Liver (tissue), 9 donors: ENCODE measurements around the gene SERPINA5. TPM values are rescaled to one million over a fixed set of nuclear protein-coding genes. Genes with fewer than 3 reads are reported as not detected.
A peak's percentile ranks its signal among the peaks of the same experiment; 100 is the strongest.

Experiments used
- DNase-seq: peaks from one replicate; pipeline ENCODE4 v3.0.0-alpha.2; 2017; ENCODE audit warnings: low spot score
- H3K27ac ChIP-seq, 2 donors: one replicate each; pipeline ENCODE4 v1.7.0; 2013; ENCODE audit warnings: inconsistent platforms in 2 of 2, low read length in 2 of 2, control low read depth in 1 of 2, low read depth in 1 of 2, mild to moderate bottlenecking in 1 of 2
- H3K27me3 ChIP-seq, 4 donors: one replicate each; pipeline versions ENCODE4 v1.6.1 to v1.7.0; 2013; ENCODE audit warnings: low read length in 3 of 4, inconsistent platforms in 1 of 4, mild to moderate bottlenecking in 1 of 4, moderate library complexity in 1 of 4; ENCODE audit not compliant: control insufficient read depth in 4 of 4, insufficient read depth in 4 of 4
- H3K36me3 ChIP-seq, 4 donors: one replicate each; pipeline versions ENCODE4 v1.6.1 to v1.7.0; 2013; ENCODE audit warnings: low read length in 3 of 4, mild to moderate bottlenecking in 3 of 4, low read depth in 1 of 4, moderate library complexity in 1 of 4; ENCODE audit not compliant: control insufficient read depth in 4 of 4, insufficient read depth in 3 of 4
- H3K4me1 ChIP-seq, 4 donors: one replicate each; pipeline versions ENCODE4 v1.6.1 to v1.7.0; 2013; ENCODE audit warnings: low read length in 3 of 4, mild to moderate bottlenecking in 3 of 4, moderate library complexity in 1 of 4; ENCODE audit not compliant: control insufficient read depth in 4 of 4, insufficient read depth in 4 of 4
- H3K4me3 ChIP-seq, 3 donors: one replicate each; pipeline versions ENCODE4 v1.6.1 to v1.7.0; 2013; ENCODE audit warnings: low read length in 3 of 3, control low read depth in 1 of 3, low read depth in 1 of 3, mild to moderate bottlenecking in 1 of 3
- H3K9ac ChIP-seq, 2 donors: one replicate each; pipeline ENCODE4 v1.7.0; 2013; ENCODE audit warnings: low read length in 2 of 2, mild to moderate bottlenecking in 2 of 2, moderate library complexity in 2 of 2, control low read depth in 1 of 2, low read depth in 1 of 2
- H3K9me3 ChIP-seq, 4 donors: one replicate each; pipeline versions ENCODE4 v1.6.1 to v1.7.0; 2013; ENCODE audit warnings: low read length in 3 of 4; ENCODE audit not compliant: control insufficient read depth in 4 of 4
- ATF3 ChIP-seq: IDR thresholded peaks from 2 replicates; pipeline ENCODE4 v1.6.1; 2016; ENCODE audit warnings: antibody characterized with exemption
- EGR1 ChIP-seq, 2 donors: IDR thresholded peaks; 2 replicates each; pipeline ENCODE4 v1.6.1; 2016 to 2018; ENCODE audit warnings: antibody characterized with exemption in 2 of 2, low read depth in 2 of 2
- FOXA2 ChIP-seq: IDR thresholded peaks from 2 replicates; pipeline ENCODE4 v1.6.1; 2016; ENCODE audit warnings: antibody characterized with exemption
- GABPA ChIP-seq, 2 donors: IDR thresholded peaks in 1 of 2; conservative IDR thresholded peaks in 1 of 2; 2 replicates each; pipeline ENCODE4 v1.6.1; 2016; ENCODE audit warnings: antibody characterized with exemption in 2 of 2, mild to moderate bottlenecking in 1 of 2, moderate library complexity in 1 of 2
- HNF4A ChIP-seq, 2 donors: conservative IDR thresholded peaks; 2 replicates each; pipeline ENCODE4 v1.6.1; 2016; ENCODE audit warnings: antibody characterized with exemption in 2 of 2, mild to moderate bottlenecking in 2 of 2
- HNF4G ChIP-seq: IDR thresholded peaks from 2 replicates; pipeline ENCODE4 v1.6.1; 2016; ENCODE audit warnings: antibody characterized with exemption
- JUND ChIP-seq, 2 donors: IDR thresholded peaks; 2 replicates each; pipeline ENCODE4 v1.6.1; 2016; ENCODE audit warnings: antibody characterized with exemption in 2 of 2
- MAX ChIP-seq: IDR thresholded peaks from 2 replicates; pipeline ENCODE4 v1.6.1; 2016; ENCODE audit warnings: antibody characterized with exemption
- NR2F2 ChIP-seq: IDR thresholded peaks from 2 replicates; pipeline ENCODE4 v1.6.1; 2016; ENCODE audit warnings: antibody characterized with exemption
- RAD21 ChIP-seq, 2 donors: IDR thresholded peaks; 2 replicates each; pipeline ENCODE4 v1.6.1; 2016; ENCODE audit warnings: antibody characterized with exemption in 2 of 2, mild to moderate bottlenecking in 2 of 2
- REST ChIP-seq: IDR thresholded peaks from 2 replicates; pipeline ENCODE4 v1.6.1; 2016; ENCODE audit warnings: antibody characterized with exemption, mild to moderate bottlenecking
- RXRA ChIP-seq, 2 donors: IDR thresholded peaks; 2 replicates each; pipeline ENCODE4 v1.6.1; 2017 to 2018; ENCODE audit warnings: antibody characterized with exemption in 2 of 2, mild to moderate bottlenecking in 1 of 2
- SP1 ChIP-seq: IDR thresholded peaks from 2 replicates; pipeline ENCODE4 v1.6.1; 2018; ENCODE audit warnings: antibody characterized with exemption, mild to moderate bottlenecking
- TAF1 ChIP-seq: conservative IDR thresholded peaks from 2 replicates; pipeline ENCODE4 v1.6.1; 2016; ENCODE audit warnings: antibody characterized with exemption, mild to moderate bottlenecking
- YY1 ChIP-seq: IDR thresholded peaks from 2 replicates; pipeline ENCODE4 v1.6.1; 2016; ENCODE audit warnings: antibody characterized with exemption, mild to moderate bottlenecking
- WGBS: extraction: QIAGEN DNeasy Blood & Tissue Kit; methylation state at CpG from one replicate; pipeline ENCODE4 v1.1.7; 2013; 5-methylcytosine and 5-hydroxymethylcytosine counted together
- polyA plus RNA-seq, 2 donors: library from polyadenylated mRNA; stranded (reverse) in 1 of 2; unstranded in 1 of 2; fragments of 200-250 nt in 1 of 2; fragments of >200 nt in 1 of 2; fragmentation: Nextera tagmentation in 1 of 2; extraction: Ambion mirVana in 1 of 2; gene quantifications; one replicate each; pipeline versions ENCODE4 v1.2.1 to v1.2.3, GENCODE V29; 2013 to 2015
- total RNA-seq, 2 donors: library from RNA; depleted of rRNA; stranded (reverse); fragments of >200 nt; gene quantifications; one replicate each; pipeline ENCODE4 v1.2.3, GENCODE V29; 2014
- TF ChIP-seq, protein P1 (sequence below): fragments of 150-350 bp; IDR thresholded peaks from 2 replicates; pipeline ENCODE4 v1.5.1; 2017; ENCODE audit warnings: improper control_type of control experiment, low read depth, low read length; ENCODE audit not compliant: missing input control
- donor health status: healthy.
- donor health status: healthy.
- donor health status: healthy.
- donor health status: healthy.
- donor health status: healthy.

The SERPINA5 gene
- total and polyA plus RNA-seq, 4 donors: 37.0 to 250 (median 84.0) TPM

GRCh38 chr14:94536836-94537235 lies 44.4 kb upstream of the SERPINA5 start:
- no peak overlapping the region for H3K4me3 ChIP-seq
- peaks cover 0 to 6% (median 0%) of the 10 kb centered on the region in 4 donors for H3K4me1 ChIP-seq
- H3K27me3 ChIP-seq: no peaks in the 10 kb centered on the region
- H3K9ac ChIP-seq: no peak overlapping the region
- no peak overlapping the region for H3K27ac ChIP-seq
- WGBS: 20% methylated on average over 2 of the region's 2 CpGs
- peak; percentile 32 for DNase-seq
- no peaks in the 10 kb centered on the region for H3K36me3 ChIP-seq
- TF ChIP-seq ATF3 (no peak), HNF4A (conservative IDR thresholded peaks at IDR 0.05) (peak in 1 of 2 donors; percentile 26), GABPA (IDR thresholded peaks at IDR 0.05 in 1 of 2, conservative IDR thresholded peaks at IDR 0.05 in 1 of 2) (peak; percentile 41 to 88), RAD21 (IDR thresholded peaks at IDR 0.05) (peak; percentile 91 to 92), FOXA2 (no peak), RXRA (IDR thresholded peaks at IDR 0.05) (peak; percentile 46 to 73), JUND (IDR thresholded peaks at IDR 0.05) (no peak), REST (no peak), EGR1 (IDR thresholded peaks at IDR 0.05; ENCODE audit: low read depth in 2 of 2) (peak in 1 of 2 donors; percentile 40), SP1 (peak; percentile 21)
- TF ChIP-seq, protein P1, sequence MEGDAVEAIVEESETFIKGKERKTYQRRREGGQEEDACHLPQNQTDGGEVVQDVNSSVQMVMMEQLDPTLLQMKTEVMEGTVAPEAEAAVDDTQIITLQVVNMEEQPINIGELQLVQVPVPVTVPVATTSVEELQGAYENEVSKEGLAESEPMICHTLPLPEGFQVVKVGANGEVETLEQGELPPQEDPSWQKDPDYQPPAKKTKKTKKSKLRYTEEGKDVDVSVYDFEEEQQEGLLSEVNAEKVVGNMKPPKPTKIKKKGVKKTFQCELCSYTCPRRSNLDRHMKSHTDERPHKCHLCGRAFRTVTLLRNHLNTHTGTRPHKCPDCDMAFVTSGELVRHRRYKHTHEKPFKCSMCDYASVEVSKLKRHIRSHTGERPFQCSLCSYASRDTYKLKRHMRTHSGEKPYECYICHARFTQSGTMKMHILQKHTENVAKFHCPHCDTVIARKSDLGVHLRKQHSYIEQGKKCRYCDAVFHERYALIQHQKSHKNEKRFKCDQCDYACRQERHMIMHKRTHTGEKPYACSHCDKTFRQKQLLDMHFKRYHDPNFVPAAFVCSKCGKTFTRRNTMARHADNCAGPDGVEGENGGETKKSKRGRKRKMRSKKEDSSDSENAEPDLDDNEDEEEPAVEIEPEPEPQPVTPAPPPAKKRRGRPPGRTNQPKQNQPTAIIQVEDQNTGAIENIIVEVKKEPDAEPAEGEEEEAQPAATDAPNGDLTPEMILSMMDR: peak; percentile 56
- no peaks in the 10 kb centered on the region for H3K9me3 ChIP-seq

DNA sequence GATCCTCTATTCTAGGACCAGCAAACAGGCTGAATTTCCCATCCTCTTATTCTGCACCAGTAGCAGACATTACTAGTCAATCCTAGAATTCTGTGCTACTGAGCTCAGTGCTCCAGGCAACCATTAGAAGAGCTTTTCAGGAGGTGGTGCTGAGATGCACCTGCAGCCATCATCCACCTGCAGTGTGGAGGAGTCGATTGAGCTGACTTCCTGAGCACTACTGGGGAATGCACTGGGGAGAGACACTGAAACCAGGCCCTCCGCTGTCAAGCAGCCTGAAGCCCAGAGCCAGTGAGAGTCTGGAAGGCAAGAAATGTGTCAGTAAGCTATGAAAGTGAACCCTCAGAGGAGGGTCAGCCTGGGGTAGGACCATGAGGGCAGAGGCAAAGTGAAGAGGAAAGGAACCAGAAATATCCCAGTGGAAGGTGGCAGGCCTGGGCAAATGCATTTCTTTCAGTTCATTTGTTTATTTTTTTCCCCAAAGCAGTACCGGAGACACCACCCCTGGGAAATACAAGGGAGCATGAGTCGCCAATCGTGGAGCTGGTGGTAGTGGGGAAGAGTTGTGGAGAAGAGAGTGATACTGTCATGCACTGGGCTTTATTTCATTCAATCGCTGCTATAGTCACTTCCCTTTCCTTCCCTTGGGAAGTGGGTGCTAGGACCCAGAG lies 43.0 kb upstream of the SERPINA5 start:
- Histone ChIP-seq H3K9ac (no peak overlapping the region), H3K27me3 (no peaks in the 10 kb centered on the region), H3K4me1 (peaks cover 0 to 6% (median 0%) of the 10 kb centered on the region in 4 donors), H3K4me3 (no peak overlapping the region), H3K9me3 (no peaks in the 10 kb centered on the region), H3K36me3 (no peaks in the 10 kb centered on the region), H3K27ac (no peak overlapping the region)
- DNase-seq: no peak
- 90% methylated on average over 6 of the region's 6 CpGs for WGBS
- TF ChIP-seq REST: no peak
- no peak for TF ChIP-seq YY1
- no peak for TF ChIP-seq SP1
- TF ChIP-seq JUND (IDR thresholded peaks at IDR 0.05): no peak
- TF ChIP-seq, protein P1: no peak
- TF ChIP-seq GABPA (IDR thresholded peaks at IDR 0.05 in 1 of 2, conservative IDR thresholded peaks at IDR 0.05 in 1 of 2): no peak
- TF ChIP-seq HNF4G: no peak
- no peak for TF ChIP-seq EGR1 (IDR thresholded peaks at IDR 0.05; ENCODE audit: low read depth in 2 of 2)
- no peak for TF ChIP-seq NR2F2
- no peak for TF ChIP-seq TAF1
- TF ChIP-seq ATF3: no peak
- no peak for TF ChIP-seq RAD21 (IDR thresholded peaks at IDR 0.05)
- no peak for TF ChIP-seq MAX
- no peak for TF ChIP-seq HNF4A (conservative IDR thresholded peaks at IDR 0.05)
